ENCODE results near the gene SHMT2.

The SHMT2 gene

GRCh38 chr12:57204454-57204853, 25.1 kb upstream of the SHMT2 start:
- H3K4me3 ChIP-seq (ENCODE audit: low read length) = no peak overlapping the region
- TF ChIP-seq ZNF274 (IDR thresholded peaks at IDR 0.05; ENCODE audit: low read depth, low read length) = no peak

- TF ChIP-seq ZNF274 (IDR thresholded peaks at IDR 0.05; ENCODE audit: low read depth, low read length) = no peak
- no peak overlapping the region for H3K4me3 ChIP-seq (ENCODE audit: low read length)
Observed at GRCh38 chr12:57205186-57205585, 24.3 kb upstream of the SHMT2 start.

GRCh38 chr12:57205931-57206330, 23.6 kb upstream of the SHMT2 start:
- TF ChIP-seq ZNF274 (IDR thresholded peaks at IDR 0.05; ENCODE audit: low read depth, low read length) = no peak
- H3K4me3 ChIP-seq (ENCODE audit: low read length) = no peak overlapping the region

- no peak overlapping the region for H3K4me3 ChIP-seq (ENCODE audit: low read length)
- no peak for TF ChIP-seq ZNF274 (IDR thresholded peaks at IDR 0.05; ENCODE audit: low read depth, low read length)
Observed at GRCh38 chr12:57207731-57208630, 21.5 kb upstream of the SHMT2 start.

GRCh38 chr12:57208631-57209282, 20.8 kb upstream of the SHMT2 start:
- TF ChIP-seq ZNF274 (IDR thresholded peaks at IDR 0.05; ENCODE audit: low read depth, low read length) = no peak
- no peak overlapping the region for H3K4me3 ChIP-seq (ENCODE audit: low read length)

GRCh38 chr12:57209916-57210315, 19.6 kb upstream of the SHMT2 start:
- H3K4me3 ChIP-seq (ENCODE audit: low read length) = no peak overlapping the region
- no peak for TF ChIP-seq ZNF274 (IDR thresholded peaks at IDR 0.05; ENCODE audit: low read depth, low read length)

GRCh38 chr12:57210461-57210860, 19.1 kb upstream of the SHMT2 start:
- H3K4me3 ChIP-seq (ENCODE audit: low read length) = no peak overlapping the region
- no peak for TF ChIP-seq ZNF274 (IDR thresholded peaks at IDR 0.05; ENCODE audit: low read depth, low read length)

- H3K4me3 ChIP-seq (ENCODE audit: low read length) = no peak overlapping the region
- no peak for TF ChIP-seq ZNF274 (IDR thresholded peaks at IDR 0.05; ENCODE audit: low read depth, low read length)
Observed at GRCh38 chr12:57210926-57211692, 18.4 kb upstream of the SHMT2 start.

GRCh38 chr12:57211791-57212700, 17.5 kb upstream of the SHMT2 start:
- no peak overlapping the region for H3K4me3 ChIP-seq (ENCODE audit: low read length)
- TF ChIP-seq ZNF274 (IDR thresholded peaks at IDR 0.05; ENCODE audit: low read depth, low read length) = no peak

- TF ChIP-seq ZNF274 (IDR thresholded peaks at IDR 0.05; ENCODE audit: low read depth, low read length) = no peak
- H3K4me3 ChIP-seq (ENCODE audit: low read length) = no peak overlapping the region
Observed at GRCh38 chr12:57212701-57213057, 16.8 kb upstream of the SHMT2 start.

GRCh38 chr12:57213058-57213715, 16.3 kb upstream of the SHMT2 start:
- no peak for TF ChIP-seq ZNF274 (IDR thresholded peaks at IDR 0.05; ENCODE audit: low read depth, low read length)
- H3K4me3 ChIP-seq (ENCODE audit: low read length) = no peak overlapping the region

GRCh38 chr12:57213763-57214397, 15.6 kb upstream of the SHMT2 start:
- TF ChIP-seq ZNF274 (IDR thresholded peaks at IDR 0.05; ENCODE audit: low read depth, low read length) = no peak
- no peak overlapping the region for H3K4me3 ChIP-seq (ENCODE audit: low read length)

GRCh38 chr12:57214398-57214781, 15.1 kb upstream of the SHMT2 start:
- H3K4me3 ChIP-seq (ENCODE audit: low read length) = no peak overlapping the region
- TF ChIP-seq ZNF274 (IDR thresholded peaks at IDR 0.05; ENCODE audit: low read depth, low read length) = no peak
